Measurements from ENCODE around the gene WNK4.

The WNK4 gene

GRCh38 chr17:42759982-42760651 lies 20.3 kb upstream of the WNK4 start:
- WGBS, 2 donors (ENCODE audit: extremely low coverage in 2 of 2, insufficient read length in 2 of 2, insufficient replicate concordance in 1 of 2): no CpG with 5 or more reads among the region's 11 CpGs
- H3K4me3 ChIP-seq (ENCODE audit: low read length in 2 of 2): peak overlapping the region in 1 of 2 donors; percentile 73
- no peak overlapping the region for H3K23ac ChIP-seq (ENCODE audit: low read depth, low read length, poor library complexity)
- peak overlapping the region; percentile 6 for H3K14ac ChIP-seq (ENCODE audit: low read length)
- no peak overlapping the region for H2BK12ac ChIP-seq (ENCODE audit: low read length)
- peaks cover 6 to 20% of the 10 kb centered on the region in 2 donors for H3K4me1 ChIP-seq (ENCODE audit: control insufficient read depth in 2 of 2, insufficient read depth in 1 of 2, low read depth in 1 of 2, low read length in 2 of 2)
- no peaks in the 10 kb centered on the region for H3K9me3 ChIP-seq (replicated peaks in 1 of 2; ENCODE audit: control insufficient read depth in 2 of 2, insufficient read depth in 1 of 2, low read depth in 1 of 2, low read length in 2 of 2)
- peaks cover 9 to 30% (median 26%) of the 10 kb centered on the region in 3 experiments for H3K27me3 ChIP-seq (ENCODE audit: control insufficient read depth in 3 of 3, insufficient read depth in 3 of 3, low read depth in 1 of 3, low read length in 3 of 3)
- no peak overlapping the region for H4K91ac ChIP-seq (ENCODE audit: low read depth, low read length, poor library complexity)
- H2BK15ac ChIP-seq (ENCODE audit: low read length): peak overlapping the region; percentile 68
- H2BK120ac ChIP-seq (ENCODE audit: low read depth, low read length): no peak overlapping the region
- peak overlapping the region; percentile 92 for H3K4me2 ChIP-seq (ENCODE audit: insufficient read depth, low read length, poor library complexity, severe bottlenecking)
- H3K27ac ChIP-seq (replicated peaks; ENCODE audit: low read length): no peak overlapping the region
- DNase-seq (ENCODE audit: low spot score): no peak
- H2AK5ac ChIP-seq (ENCODE audit: low read depth, low read length): peak overlapping the region; percentile 57
- H2AFZ ChIP-seq (ENCODE audit: low read length): peak overlapping the region; percentile 94
- peaks cover 3% of the 10 kb centered on the region for H3K79me1 ChIP-seq (ENCODE audit: low read depth, low read length)
- H3K9ac ChIP-seq (ENCODE audit: low read depth, low read length, poor library complexity): no peak overlapping the region
- peak overlapping the region; percentile 92 for H3K18ac ChIP-seq (ENCODE audit: low read length)
- no peak overlapping the region for H3K4ac ChIP-seq (ENCODE audit: low read length)
- no peaks in the 10 kb centered on the region for H3K36me3 ChIP-seq (replicated peaks in 1 of 2; ENCODE audit: control insufficient read depth in 2 of 2, insufficient read depth in 2 of 2, low read length in 2 of 2)
- H4K8ac ChIP-seq (ENCODE audit: low read depth, low read length): no peak overlapping the region
- H2BK5ac ChIP-seq (ENCODE audit: low read length): no peak overlapping the region

- WGBS, 2 donors (ENCODE audit: extremely low coverage in 2 of 2, insufficient read length in 2 of 2, insufficient replicate concordance in 1 of 2): no CpG with 5 or more reads among the region's 92 CpGs
- Histone ChIP-seq H3K79me1 (ENCODE audit: low read depth, low read length) (peaks cover 3% of the 10 kb centered on the region), H4K8ac (ENCODE audit: low read depth, low read length) (no peak within 1 kb of the TSS), H3K4me2 (ENCODE audit: insufficient read depth, low read length, poor library complexity, severe bottlenecking) (peak within 1 kb of the TSS; percentile 92), H2BK15ac (ENCODE audit: low read length) (peak within 1 kb of the TSS; percentile 72), H3K14ac (ENCODE audit: low read length) (peak within 1 kb of the TSS; percentile 43), H4K91ac (ENCODE audit: low read depth, low read length, poor library complexity) (peak within 1 kb of the TSS; percentile 94), H3K27me3 (ENCODE audit: control insufficient read depth in 3 of 3, insufficient read depth in 3 of 3, low read depth in 1 of 3, low read length in 3 of 3) (peaks cover 9 to 30% (median 26%) of the 10 kb centered on the region in 3 experiments), H2BK5ac (ENCODE audit: low read length) (peak within 1 kb of the TSS; percentile 35), H3K27ac (replicated peaks; ENCODE audit: low read length) (no peak within 1 kb of the TSS), H3K9me3 (replicated peaks in 1 of 2; ENCODE audit: control insufficient read depth in 2 of 2, insufficient read depth in 1 of 2, low read depth in 1 of 2, low read length in 2 of 2) (no peaks in the 10 kb centered on the region), H3K18ac (ENCODE audit: low read length) (peak within 1 kb of the TSS; percentile 92), H2BK12ac (ENCODE audit: low read length) (peak within 1 kb of the TSS; percentile 93), H3K4me3 (ENCODE audit: low read length in 2 of 2) (peak within 1 kb of the TSS; percentile 38 to 73), H3K4ac (ENCODE audit: low read length) (no peak within 1 kb of the TSS), H2AFZ (ENCODE audit: low read length) (peak within 1 kb of the TSS; percentile 94), H2AK5ac (ENCODE audit: low read depth, low read length) (peak within 1 kb of the TSS; percentile 61), H3K4me1 (ENCODE audit: control insufficient read depth in 2 of 2, insufficient read depth in 1 of 2, low read depth in 1 of 2, low read length in 2 of 2) (peaks cover 6 to 20% of the 10 kb centered on the region in 2 donors), H3K9ac (ENCODE audit: low read depth, low read length, poor library complexity) (peak within 1 kb of the TSS; percentile 75), H2BK120ac (ENCODE audit: low read depth, low read length) (no peak within 1 kb of the TSS), H3K36me3 (replicated peaks in 1 of 2; ENCODE audit: control insufficient read depth in 2 of 2, insufficient read depth in 2 of 2, low read length in 2 of 2) (no peaks in the 10 kb centered on the region), H3K23ac (ENCODE audit: low read depth, low read length, poor library complexity) (peak within 1 kb of the TSS; percentile 44)
- no peak for DNase-seq (ENCODE audit: low spot score)
These were observed 19.5 kb upstream of the WNK4 start, which contains the start of gene RAMP2 for GRCh38 chr17:42760652-42761581. Gene RAMP2 (plus strand): TSS chr17:42761227. CDS start chr17:42761262, 35 bp downstream.

DNA sequence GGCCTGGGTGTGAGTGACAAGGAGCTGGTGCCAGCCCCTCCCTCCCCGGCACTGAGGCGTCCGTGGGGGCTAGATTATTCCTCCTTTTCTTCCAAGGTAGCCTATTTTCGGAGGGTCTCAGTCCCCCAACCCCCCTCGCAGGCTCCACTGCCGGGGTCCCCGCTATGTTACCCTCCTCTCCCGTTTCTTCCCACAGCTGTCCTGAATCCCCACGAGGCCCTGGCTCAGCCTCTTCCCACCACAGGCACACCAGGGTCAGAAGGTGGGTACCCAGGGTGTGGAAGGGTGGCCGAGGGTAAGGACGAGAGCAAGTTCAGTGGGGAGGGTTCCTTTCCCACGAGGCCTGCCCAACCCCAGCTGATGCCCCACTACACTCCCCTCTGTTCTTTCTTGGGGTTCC lies 18.8 kb upstream of the WNK4 start:
- Histone ChIP-seq H2BK5ac (ENCODE audit: low read length) (peak overlapping the region; percentile 35), H3K9me3 (replicated peaks in 1 of 2; ENCODE audit: control insufficient read depth in 2 of 2, insufficient read depth in 1 of 2, low read depth in 1 of 2, low read length in 2 of 2) (no peaks in the 10 kb centered on the region), H3K18ac (ENCODE audit: low read length) (peak overlapping the region; percentile 92), H2AK5ac (ENCODE audit: low read depth, low read length) (peak overlapping the region; percentile 61), H3K27me3 (ENCODE audit: control insufficient read depth in 3 of 3, insufficient read depth in 3 of 3, low read depth in 1 of 3, low read length in 3 of 3) (peaks cover 9 to 30% (median 26%) of the 10 kb centered on the region in 3 experiments), H2BK12ac (ENCODE audit: low read length) (peak overlapping the region; percentile 93), H3K4me2 (ENCODE audit: insufficient read depth, low read length, poor library complexity, severe bottlenecking) (peak overlapping the region; percentile 92), H2AFZ (ENCODE audit: low read length) (peak overlapping the region; percentile 94), H3K27ac (replicated peaks; ENCODE audit: low read length) (no peak overlapping the region), H3K4me1 (ENCODE audit: control insufficient read depth in 2 of 2, insufficient read depth in 1 of 2, low read depth in 1 of 2, low read length in 2 of 2) (peaks cover 6 to 20% of the 10 kb centered on the region in 2 donors), H2BK120ac (ENCODE audit: low read depth, low read length) (no peak overlapping the region), H3K9ac (ENCODE audit: low read depth, low read length, poor library complexity) (no peak overlapping the region), H3K23ac (ENCODE audit: low read depth, low read length, poor library complexity) (peak overlapping the region; percentile 44), H3K4ac (ENCODE audit: low read length) (no peak overlapping the region), H3K36me3 (replicated peaks in 1 of 2; ENCODE audit: control insufficient read depth in 2 of 2, insufficient read depth in 2 of 2, low read length in 2 of 2) (no peaks in the 10 kb centered on the region), H3K14ac (ENCODE audit: low read length) (no peak overlapping the region), H3K4me3 (ENCODE audit: low read length in 2 of 2) (peak overlapping the region in 1 of 2 donors; percentile 38), H2BK15ac (ENCODE audit: low read length) (peak overlapping the region; percentile 72), H4K8ac (ENCODE audit: low read depth, low read length) (no peak overlapping the region), H4K91ac (ENCODE audit: low read depth, low read length, poor library complexity) (no peak overlapping the region), H3K79me1 (ENCODE audit: low read depth, low read length) (peaks cover 5% of the 10 kb centered on the region)
- DNase-seq (ENCODE audit: low spot score): no peak
- no CpG with 5 or more reads among the region's 12 CpGs for WGBS, 2 donors (ENCODE audit: extremely low coverage in 2 of 2, insufficient read length in 2 of 2, insufficient replicate concordance in 1 of 2)

GRCh38 chr17:42766124-42766523 lies 14.3 kb upstream of the WNK4 start:
- H2BK15ac ChIP-seq (ENCODE audit: low read length): no peak overlapping the region
- H3K79me1 ChIP-seq (ENCODE audit: low read depth, low read length): peaks cover 5% of the 10 kb centered on the region
- no peak overlapping the region for H2BK5ac ChIP-seq (ENCODE audit: low read length)
- H3K9me3 ChIP-seq (replicated peaks in 1 of 2; ENCODE audit: control insufficient read depth in 2 of 2, insufficient read depth in 1 of 2, low read depth in 1 of 2, low read length in 2 of 2): no peaks in the 10 kb centered on the region
- H3K36me3 ChIP-seq (replicated peaks in 1 of 2; ENCODE audit: control insufficient read depth in 2 of 2, insufficient read depth in 2 of 2, low read length in 2 of 2): no peaks in the 10 kb centered on the region
- no peak overlapping the region for H3K4ac ChIP-seq (ENCODE audit: low read length)
- no peak for DNase-seq (ENCODE audit: low spot score)
- H3K23ac ChIP-seq (ENCODE audit: low read depth, low read length, poor library complexity): no peak overlapping the region
- H3K14ac ChIP-seq (ENCODE audit: low read length): no peak overlapping the region
- H4K91ac ChIP-seq (ENCODE audit: low read depth, low read length, poor library complexity): no peak overlapping the region
- H3K4me1 ChIP-seq (ENCODE audit: control insufficient read depth in 2 of 2, insufficient read depth in 1 of 2, low read depth in 1 of 2, low read length in 2 of 2): peaks cover 6 to 20% of the 10 kb centered on the region in 2 donors
- H2BK12ac ChIP-seq (ENCODE audit: low read length): no peak overlapping the region
- H2BK120ac ChIP-seq (ENCODE audit: low read depth, low read length): no peak overlapping the region
- peaks cover 3 to 15% (median 8%) of the 10 kb centered on the region in 3 experiments for H3K27me3 ChIP-seq (ENCODE audit: control insufficient read depth in 3 of 3, insufficient read depth in 3 of 3, low read depth in 1 of 3, low read length in 3 of 3)
- no peak overlapping the region for H3K18ac ChIP-seq (ENCODE audit: low read length)
- no peak overlapping the region for H3K27ac ChIP-seq (replicated peaks; ENCODE audit: low read length)
- no peak overlapping the region for H3K4me3 ChIP-seq (ENCODE audit: low read length in 2 of 2)
- H2AK5ac ChIP-seq (ENCODE audit: low read depth, low read length): no peak overlapping the region
- no peak overlapping the region for H4K8ac ChIP-seq (ENCODE audit: low read depth, low read length)
- no peak overlapping the region for H2AFZ ChIP-seq (ENCODE audit: low read length)
- H3K9ac ChIP-seq (ENCODE audit: low read depth, low read length, poor library complexity): no peak overlapping the region
- no CpG with 5 or more reads among the region's 6 CpGs for WGBS, 2 donors (ENCODE audit: extremely low coverage in 2 of 2, insufficient read length in 2 of 2, insufficient replicate concordance in 1 of 2)
- H3K4me2 ChIP-seq (ENCODE audit: insufficient read depth, low read length, poor library complexity, severe bottlenecking): no peak overlapping the region

Data from neuronal stem cell (in vitro differentiated cells).